ENCODE measurements around the gene DXO.

The DXO gene

GRCh38 chr6:31967926-31968320, 4.0 kb downstream of the DXO start:
- ATAC-seq (ENCODE audit: insufficient read depth, low read depth): no peak
- no peak for DNase-seq
- no peaks in the 10 kb centered on the region for H3K27me3 ChIP-seq (ENCODE audit: insufficient read depth, low read length, poor library complexity)
- H3K9ac ChIP-seq (ENCODE audit: low read depth, low read length): no peak overlapping the region
- H3K4me3 ChIP-seq (ENCODE audit: low read depth in 1 of 2, low read length in 2 of 2): no peak overlapping the region
- peaks cover 6% of the 10 kb centered on the region; the same call in 1 of the 2 replicates for H4K20me1 ChIP-seq (ENCODE audit: insufficient read depth, low read length)
- H3K79me2 ChIP-seq (ENCODE audit: insufficient read depth, low read length): peaks cover 30% of the 10 kb centered on the region
- no peak overlapping the region for H3K4me2 ChIP-seq (ENCODE audit: insufficient read depth, low read length)
- H3K4me1 ChIP-seq (ENCODE audit: insufficient read depth, low read length): peaks cover 31% of the 10 kb centered on the region
- H2AFZ ChIP-seq (ENCODE audit: low read depth, low read length): no peak overlapping the region
- H3K27ac ChIP-seq (ENCODE audit: low read length): no peak overlapping the region
- TF ChIP-seq CTCF (IDR thresholded peaks at IDR 0.05; ENCODE audit: borderline replicate concordance, extremely low read depth, low read length, poor library complexity, severe bottlenecking): no peak
- TF ChIP-seq EZH2 (IDR thresholded peaks at IDR 0.05; ENCODE audit: borderline replicate concordance, low read depth, low read length, severe bottlenecking): no peak
- no peaks in the 10 kb centered on the region for H3K9me3 ChIP-seq (ENCODE audit: insufficient read depth, low read length, severe bottlenecking)
- H3K36me3 ChIP-seq (ENCODE audit: insufficient read depth, low read length): peaks cover 76% of the 10 kb centered on the region

GRCh38 chr6:31966997-31967925, 4.7 kb downstream of the DXO start:
- TF ChIP-seq EZH2 (IDR thresholded peaks at IDR 0.05; ENCODE audit: borderline replicate concordance, low read depth, low read length, severe bottlenecking): no peak
- TF ChIP-seq CTCF (IDR thresholded peaks at IDR 0.05; ENCODE audit: borderline replicate concordance, extremely low read depth, low read length, poor library complexity, severe bottlenecking): no peak
- Histone ChIP-seq H3K4me3 (ENCODE audit: low read depth in 1 of 2, low read length in 2 of 2) (no peak overlapping the region), H3K27ac (ENCODE audit: low read length) (no peak overlapping the region), H3K9me3 (ENCODE audit: insufficient read depth, low read length, severe bottlenecking) (no peaks in the 10 kb centered on the region), H4K20me1 (ENCODE audit: insufficient read depth, low read length) (peaks cover 6% of the 10 kb centered on the region; the same call in 1 of the 2 replicates), H3K36me3 (ENCODE audit: insufficient read depth, low read length) (peaks cover 83% of the 10 kb centered on the region), H3K4me2 (ENCODE audit: insufficient read depth, low read length) (no peak overlapping the region), H3K27me3 (ENCODE audit: insufficient read depth, low read length, poor library complexity) (no peaks in the 10 kb centered on the region), H3K79me2 (ENCODE audit: insufficient read depth, low read length) (peaks cover 24% of the 10 kb centered on the region), H2AFZ (ENCODE audit: low read depth, low read length) (no peak overlapping the region), H3K9ac (ENCODE audit: low read depth, low read length) (no peak overlapping the region), H3K4me1 (ENCODE audit: insufficient read depth, low read length) (peaks cover 26% of the 10 kb centered on the region)
- DNase-seq (no peak), ATAC-seq (ENCODE audit: insufficient read depth, low read depth) (no peak)

GRCh38 chr6:31966506-31966905, 5.4 kb downstream of the DXO start:
- Histone ChIP-seq H2AFZ (ENCODE audit: low read depth, low read length) (no peak overlapping the region), H3K4me3 (ENCODE audit: low read depth in 1 of 2, low read length in 2 of 2) (no peak overlapping the region), H3K27ac (ENCODE audit: low read length) (no peak overlapping the region), H3K4me1 (ENCODE audit: insufficient read depth, low read length) (peaks cover 23% of the 10 kb centered on the region), H3K79me2 (ENCODE audit: insufficient read depth, low read length) (peaks cover 21% of the 10 kb centered on the region), H3K4me2 (ENCODE audit: insufficient read depth, low read length) (no peak overlapping the region), H3K9me3 (ENCODE audit: insufficient read depth, low read length, severe bottlenecking) (no peaks in the 10 kb centered on the region), H4K20me1 (ENCODE audit: insufficient read depth, low read length) (peaks cover 6% of the 10 kb centered on the region; the same call in 1 of the 2 replicates), H3K36me3 (ENCODE audit: insufficient read depth, low read length) (peaks cover 91% of the 10 kb centered on the region), H3K27me3 (ENCODE audit: insufficient read depth, low read length, poor library complexity) (no peaks in the 10 kb centered on the region), H3K9ac (ENCODE audit: low read depth, low read length) (no peak overlapping the region)
- ATAC-seq (ENCODE audit: insufficient read depth, low read depth) (no peak), DNase-seq (no peak)
- TF ChIP-seq EZH2 (IDR thresholded peaks at IDR 0.05; ENCODE audit: borderline replicate concordance, low read depth, low read length, severe bottlenecking) (no peak), CTCF (IDR thresholded peaks at IDR 0.05; ENCODE audit: borderline replicate concordance, extremely low read depth, low read length, poor library complexity, severe bottlenecking) (no peak)
